DMS153 treated with DMSO at 0.1 percent for 48 hours (cell line): ENCODE results near the gene ZNF804A.
"Not testable (repeated sequence)": the region's sequence is repeated elsewhere in the genome, so short reads cannot be mapped to it uniquely, and the experiment has no call there.

ENCODE experiments used
- DNase-seq: peaks from one replicate; lab custom pipeline; 2025; ENCODE audit not compliant: unreplicated experiment; lab: John Stamatoyannopoulos, UW

Gene ZNF804A

GRCh38 chr2:184815824-184816223 is 217.5 kb downstream of the ZNF804A start:
- no peak for DNase-seq

- no peak for DNase-seq
These were observed 226.3 kb downstream of the ZNF804A start for GRCh38 chr2:184824597-184824996.

- DNase-seq: no peak
These were observed 232.2 kb downstream of the ZNF804A start for GRCh38 chr2:184830531-184830930.

GRCh38 chr2:184834699-184835397 is 236.5 kb downstream of the ZNF804A start:
- DNase-seq: no peak

GRCh38 chr2:184835398-184835715 is 237.0 kb downstream of the ZNF804A start:
- no peak for DNase-seq

GRCh38 chr2:184847331-184847730 is 249.0 kb downstream of the ZNF804A start:
- no peak for DNase-seq

GRCh38 chr2:184849516-184849915 is 251.2 kb downstream of the ZNF804A start:
- no peak for DNase-seq

- no peak for DNase-seq
These were observed 253.2 kb downstream of the ZNF804A start for GRCh38 chr2:184851576-184851975.

- DNase-seq: no peak
These were observed 260.9 kb downstream of the ZNF804A start for GRCh38 chr2:184859187-184859586.

- DNase-seq: no peak
These were observed 262.4 kb downstream of the ZNF804A start for GRCh38 chr2:184860744-184861143.

GRCh38 chr2:184875212-184875611 is 276.9 kb downstream of the ZNF804A start:
- DNase-seq: no peak

- no peak for DNase-seq
These were observed 277.6 kb downstream of the ZNF804A start for GRCh38 chr2:184875911-184876310.

- DNase-seq: no peak
These were observed 279.6 kb downstream of the ZNF804A start for GRCh38 chr2:184877909-184878308.

GRCh38 chr2:184879671-184880070 is 281.3 kb downstream of the ZNF804A start:
- no peak for DNase-seq

- DNase-seq: not testable (repeated sequence)
These were observed 288.3 kb downstream of the ZNF804A start for GRCh38 chr2:184886585-184886984.

GRCh38 chr2:184890311-184890710 is 292.0 kb downstream of the ZNF804A start:
- no peak for DNase-seq

GRCh38 chr2:184904991-184905390 is 306.7 kb downstream of the ZNF804A start:
- DNase-seq: no peak

GRCh38 chr2:184906160-184906559 is 307.8 kb downstream of the ZNF804A start:
- DNase-seq: no peak

GRCh38 chr2:184906709-184907108 is 308.4 kb downstream of the ZNF804A start:
- no peak for DNase-seq

- DNase-seq: no peak
These were observed 310.6 kb downstream of the ZNF804A start for GRCh38 chr2:184908966-184909365.

GRCh38 chr2:184920451-184920965 is 322.2 kb downstream of the ZNF804A start:
- DNase-seq: no peak

- no peak for DNase-seq
These were observed 323.3 kb downstream of the ZNF804A start for GRCh38 chr2:184921676-184922075.

GRCh38 chr2:184923751-184924150 is 325.4 kb downstream of the ZNF804A start:
- no peak for DNase-seq
